ENCODE data around the gene EFNA5.

Gene EFNA5

DNA sequence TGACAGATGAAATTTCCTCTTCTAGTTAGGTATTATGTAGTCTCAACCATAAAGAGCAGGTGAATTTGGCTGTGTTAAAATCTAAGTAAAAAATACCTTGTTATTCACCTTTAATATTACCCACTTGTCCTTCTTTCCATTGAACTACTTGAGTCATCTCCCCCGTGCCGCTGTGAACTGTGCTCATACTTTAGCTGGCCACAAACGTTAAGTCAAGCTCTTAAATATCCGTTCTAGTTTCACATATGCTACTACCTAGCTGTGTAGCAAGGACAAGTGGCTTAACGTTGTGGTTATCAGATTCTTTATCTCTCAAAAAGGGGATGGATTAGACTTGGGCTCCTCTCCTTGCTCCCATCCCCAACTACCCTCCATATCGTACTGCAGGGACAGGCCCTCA is 110.4 kb downstream of the EFNA5 start:
- no peak for TF ChIP-seq TOX (CRISPR knock-in tag; IDR thresholded peaks at IDR 0.05; ENCODE audit: borderline replicate concordance)
- TF ChIP-seq, protein P1, sequence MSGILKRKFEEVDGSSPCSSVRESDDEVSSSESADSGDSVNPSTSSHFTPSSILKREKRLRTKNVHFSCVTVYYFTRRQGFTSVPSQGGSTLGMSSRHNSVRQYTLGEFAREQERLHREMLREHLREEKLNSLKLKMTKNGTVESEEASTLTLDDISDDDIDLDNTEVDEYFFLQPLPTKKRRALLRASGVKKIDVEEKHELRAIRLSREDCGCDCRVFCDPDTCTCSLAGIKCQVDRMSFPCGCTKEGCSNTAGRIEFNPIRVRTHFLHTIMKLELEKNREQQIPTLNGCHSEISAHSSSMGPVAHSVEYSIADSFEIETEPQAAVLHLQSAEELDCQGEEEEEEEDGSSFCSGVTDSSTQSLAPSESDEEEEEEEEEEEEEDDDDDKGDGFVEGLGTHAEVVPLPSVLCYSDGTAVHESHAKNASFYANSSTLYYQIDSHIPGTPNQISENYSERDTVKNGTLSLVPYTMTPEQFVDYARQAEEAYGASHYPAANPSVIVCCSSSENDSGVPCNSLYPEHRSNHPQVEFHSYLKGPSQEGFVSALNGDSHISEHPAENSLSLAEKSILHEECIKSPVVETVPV (CRISPR knock-in tag; IDR thresholded peaks at IDR 0.05): no peak
- no peak for TF ChIP-seq ZC3H10 (CRISPR knock-in tag; IDR thresholded peaks at IDR 0.05)
- TF ChIP-seq POU6F1 (CRISPR knock-in tag; IDR thresholded peaks at IDR 0.05; ENCODE audit: borderline replicate concordance, low read depth): no peak
- no peak for TF ChIP-seq OSR1 (CRISPR knock-in tag; IDR thresholded peaks at IDR 0.05)
- no peak for TF ChIP-seq ZNF8 (CRISPR knock-in tag; IDR thresholded peaks at IDR 0.05)
- no peak for TF ChIP-seq SNAI2 (CRISPR knock-in tag; IDR thresholded peaks at IDR 0.05)
- TF ChIP-seq RARB (CRISPR knock-in tag; IDR thresholded peaks at IDR 0.05): no peak
- TF ChIP-seq ISL1 (CRISPR knock-in tag; IDR thresholded peaks at IDR 0.05): no peak
- no peak for TF ChIP-seq ZNF565 (CRISPR knock-in tag; conservative IDR thresholded peaks at IDR 0.05; ENCODE audit: low read depth)
- no peak for TF ChIP-seq ZNF70 (CRISPR knock-in tag; IDR thresholded peaks at IDR 0.05)
- no peak for TF ChIP-seq GLIS3 (CRISPR knock-in tag; IDR thresholded peaks at IDR 0.05)
- TF ChIP-seq ZFP3 (CRISPR knock-in tag; IDR thresholded peaks at IDR 0.05): no peak
- no peak for TF ChIP-seq ESRRG (CRISPR knock-in tag; IDR thresholded peaks at IDR 0.05)
- TF ChIP-seq CREB5 (CRISPR knock-in tag; IDR thresholded peaks at IDR 0.05; ENCODE audit: low read depth): no peak
- no peak for TF ChIP-seq ARNTL (CRISPR knock-in tag; IDR thresholded peaks at IDR 0.05; ENCODE audit: borderline replicate concordance, low read depth)
- TF ChIP-seq CSDC2 (CRISPR knock-in tag; IDR thresholded peaks at IDR 0.05): no peak
- no peak for TF ChIP-seq TSHZ2 (CRISPR knock-in tag; IDR thresholded peaks at IDR 0.05)
- no peak for ATAC-seq

GRCh38 chr5:107558823-107559375 is 111.8 kb downstream of the EFNA5 start:
- no peak for ATAC-seq

More at GRCh38 chr5:107558823-107559375, 111.8 kb downstream of the EFNA5 start:
- no peak for TF ChIP-seq ZFP30 (CRISPR knock-in tag; IDR thresholded peaks at IDR 0.05)
- TF ChIP-seq, protein P1 (CRISPR knock-in tag; IDR thresholded peaks at IDR 0.05): no peak
- no peak for TF ChIP-seq TSHZ2 (CRISPR knock-in tag; IDR thresholded peaks at IDR 0.05)
- no peak for TF ChIP-seq SNAI2 (CRISPR knock-in tag; IDR thresholded peaks at IDR 0.05)
- TF ChIP-seq ESRRG (CRISPR knock-in tag; IDR thresholded peaks at IDR 0.05): no peak
- no peak for TF ChIP-seq PATZ1 (CRISPR knock-in tag; IDR thresholded peaks at IDR 0.05; ENCODE audit: borderline replicate concordance)
- no peak for TF ChIP-seq BACH2 (CRISPR knock-in tag; IDR thresholded peaks at IDR 0.05; ENCODE audit: borderline replicate concordance)
- TF ChIP-seq ZNF565 (CRISPR knock-in tag; conservative IDR thresholded peaks at IDR 0.05; ENCODE audit: low read depth): no peak
- no peak for TF ChIP-seq GLIS3 (CRISPR knock-in tag; IDR thresholded peaks at IDR 0.05)
- TF ChIP-seq OSR1 (CRISPR knock-in tag; IDR thresholded peaks at IDR 0.05): no peak
- no peak for TF ChIP-seq POU6F1 (CRISPR knock-in tag; IDR thresholded peaks at IDR 0.05; ENCODE audit: borderline replicate concordance, low read depth)
- no peak for TF ChIP-seq ZNF70 (CRISPR knock-in tag; IDR thresholded peaks at IDR 0.05)
- no peak for TF ChIP-seq ARNTL (CRISPR knock-in tag; IDR thresholded peaks at IDR 0.05; ENCODE audit: borderline replicate concordance, low read depth)
- no peak for TF ChIP-seq CSDC2 (CRISPR knock-in tag; IDR thresholded peaks at IDR 0.05)
- TF ChIP-seq PPARA (CRISPR knock-in tag; IDR thresholded peaks at IDR 0.05; ENCODE audit: borderline replicate concordance): no peak
- no peak for TF ChIP-seq ZFP3 (CRISPR knock-in tag; IDR thresholded peaks at IDR 0.05)
- no peak for TF ChIP-seq ISL1 (CRISPR knock-in tag; IDR thresholded peaks at IDR 0.05)
- no peak for TF ChIP-seq RARB (CRISPR knock-in tag; IDR thresholded peaks at IDR 0.05)
- TF ChIP-seq TCF4 (CRISPR knock-in tag; IDR thresholded peaks at IDR 0.05; ENCODE audit: borderline replicate concordance): no peak
- TF ChIP-seq TOX (CRISPR knock-in tag; IDR thresholded peaks at IDR 0.05; ENCODE audit: borderline replicate concordance): no peak
